Stimulated activated CD8-positive, alpha-beta memory T cell treated with anti-CD3 and anti-CD28 coated beads, Interleukin-15, amount 100 ng/mL, for 1 hour (primary cell): ENCODE data around the gene GBE1.

Experiments
- DNase-seq: peaks from one replicate; pipeline ENCODE4 v3.0.0-alpha.2; 2020; ENCODE audit warnings: low read depth

The GBE1 gene

DNA sequence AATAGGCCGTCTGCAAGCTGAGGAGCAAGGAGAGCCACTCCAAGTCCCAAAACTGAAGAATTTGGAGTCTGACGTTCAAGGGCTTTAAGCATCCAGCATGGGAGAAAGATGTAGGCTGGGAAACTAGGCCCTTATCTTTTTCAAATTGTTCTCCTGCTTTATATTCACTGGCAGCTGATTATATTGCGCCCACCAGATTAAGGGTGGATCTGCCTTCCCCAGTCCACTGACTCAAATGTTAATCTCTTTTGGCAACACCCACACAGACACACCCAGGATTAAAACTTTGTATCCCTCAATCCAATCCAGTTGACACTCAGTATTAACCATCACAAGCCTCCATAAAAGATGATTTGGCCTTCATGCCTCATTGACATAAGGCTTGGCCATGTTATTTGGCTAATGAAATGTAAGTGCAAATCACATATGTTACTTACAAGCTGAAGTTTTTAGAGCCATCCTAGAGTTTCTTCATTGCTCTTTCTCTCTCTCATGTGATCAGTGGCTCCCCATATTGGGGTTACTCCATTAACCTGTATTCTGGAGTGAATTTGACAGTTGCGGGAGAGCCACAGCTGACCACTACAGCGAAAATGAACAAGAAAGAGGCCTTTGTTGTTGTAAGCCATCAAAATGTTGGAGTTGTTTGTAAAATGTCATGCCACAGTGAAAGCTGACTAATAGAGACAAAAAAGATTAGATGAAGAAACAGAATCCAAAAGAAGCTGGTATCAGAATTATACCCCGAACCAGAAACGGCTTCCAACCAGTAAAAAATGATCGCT, 61.7 kb downstream of the GBE1 start:
- DNase-seq, result no peak

DNA sequence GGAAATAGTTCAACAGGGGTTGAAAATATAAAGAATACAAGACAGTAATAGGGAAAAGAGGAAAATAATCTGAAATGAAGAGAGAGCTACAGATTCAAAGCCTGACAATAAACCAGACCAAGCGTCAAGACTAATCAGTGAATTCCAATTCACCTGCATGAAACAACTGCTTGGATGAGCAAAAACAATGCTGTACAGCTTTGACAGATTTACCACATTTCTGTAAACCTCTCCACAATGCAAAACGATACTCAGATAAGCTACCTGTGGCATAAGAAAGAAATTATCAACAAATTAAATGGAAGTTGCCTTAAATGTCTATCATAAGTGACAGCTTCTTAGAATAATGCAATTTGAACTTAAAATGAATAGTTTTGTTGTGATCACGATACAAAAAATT, 65.4 kb downstream of the GBE1 start:
- DNase-seq, result no peak

DNA sequence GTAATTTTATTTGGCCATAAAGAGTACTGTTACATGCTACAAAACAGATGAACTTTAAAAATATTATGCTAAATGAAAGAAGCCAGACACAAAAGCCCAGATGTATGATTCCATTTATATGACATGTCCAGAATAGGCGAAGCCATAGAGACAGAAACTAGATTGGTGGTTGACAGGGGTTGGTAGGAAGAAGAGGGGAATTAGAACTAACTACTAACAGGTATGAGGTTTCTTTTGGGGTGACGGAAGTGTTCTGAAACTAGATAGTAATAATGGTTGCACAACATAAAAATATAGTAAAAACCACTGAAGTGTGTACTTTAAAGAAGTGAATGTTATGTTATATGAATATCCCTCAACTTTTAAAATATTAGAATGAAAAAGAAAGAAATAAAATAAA, 66.1 kb downstream of the GBE1 start:
- DNase-seq, result no peak

DNA sequence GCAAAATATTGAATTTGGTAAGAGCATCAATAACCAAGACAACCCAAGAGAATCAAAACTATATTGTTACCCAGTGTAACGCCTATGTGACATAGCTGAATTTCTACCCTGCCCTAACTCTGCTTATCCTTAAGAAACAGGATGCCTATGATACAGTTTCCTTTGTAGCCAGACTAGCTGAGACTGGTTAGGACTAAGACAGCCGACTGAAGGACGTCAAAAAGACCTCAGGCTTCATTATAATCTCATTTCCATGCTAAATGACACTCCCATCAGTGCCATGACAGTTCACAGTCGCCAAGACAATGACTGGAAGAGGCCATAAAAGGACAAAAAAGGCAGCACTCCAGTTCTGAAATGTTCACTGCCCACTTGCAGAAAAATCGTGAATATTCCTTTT, 66.8 kb downstream of the GBE1 start:
- no peak for DNase-seq

DNA sequence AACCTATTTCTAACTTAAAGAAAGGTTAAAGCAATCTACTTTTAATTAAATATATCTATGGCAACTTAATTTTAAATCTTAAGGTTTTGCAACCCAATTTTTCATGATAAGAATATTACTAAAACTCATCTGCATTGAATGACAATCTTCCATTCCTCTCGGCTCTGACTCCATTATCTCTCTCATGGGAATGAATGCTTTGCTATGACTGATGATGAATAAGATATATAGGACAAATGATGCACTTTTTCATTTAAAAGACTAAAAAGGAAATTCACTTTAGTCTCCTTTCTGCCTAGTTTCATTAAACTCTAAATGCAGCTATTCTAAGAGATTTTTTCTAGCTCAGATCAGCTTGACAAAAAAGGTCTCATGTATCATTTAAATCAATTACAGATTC, 68.7 kb downstream of the GBE1 start:
- no peak for DNase-seq

DNA sequence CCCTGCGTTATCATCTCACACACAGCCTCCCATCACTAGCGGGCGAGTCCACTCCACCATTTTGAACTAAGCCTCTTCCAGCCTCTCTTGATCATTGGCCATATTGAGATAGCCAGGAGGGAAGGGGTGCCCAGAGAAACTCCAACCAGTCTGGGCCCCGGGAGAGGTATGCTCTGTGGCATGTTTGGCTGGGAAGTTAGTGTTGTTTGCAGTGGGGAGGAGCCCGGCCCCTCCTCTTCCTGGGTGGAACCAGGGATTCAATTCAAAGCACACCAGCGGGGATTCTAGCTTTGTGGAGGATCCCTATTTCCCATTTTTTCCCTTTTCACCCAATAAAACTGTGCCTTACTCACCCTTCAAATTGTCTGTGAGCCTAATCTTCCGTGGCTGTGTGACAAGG, 71.8 kb downstream of the GBE1 start:
- no peak for DNase-seq

DNA sequence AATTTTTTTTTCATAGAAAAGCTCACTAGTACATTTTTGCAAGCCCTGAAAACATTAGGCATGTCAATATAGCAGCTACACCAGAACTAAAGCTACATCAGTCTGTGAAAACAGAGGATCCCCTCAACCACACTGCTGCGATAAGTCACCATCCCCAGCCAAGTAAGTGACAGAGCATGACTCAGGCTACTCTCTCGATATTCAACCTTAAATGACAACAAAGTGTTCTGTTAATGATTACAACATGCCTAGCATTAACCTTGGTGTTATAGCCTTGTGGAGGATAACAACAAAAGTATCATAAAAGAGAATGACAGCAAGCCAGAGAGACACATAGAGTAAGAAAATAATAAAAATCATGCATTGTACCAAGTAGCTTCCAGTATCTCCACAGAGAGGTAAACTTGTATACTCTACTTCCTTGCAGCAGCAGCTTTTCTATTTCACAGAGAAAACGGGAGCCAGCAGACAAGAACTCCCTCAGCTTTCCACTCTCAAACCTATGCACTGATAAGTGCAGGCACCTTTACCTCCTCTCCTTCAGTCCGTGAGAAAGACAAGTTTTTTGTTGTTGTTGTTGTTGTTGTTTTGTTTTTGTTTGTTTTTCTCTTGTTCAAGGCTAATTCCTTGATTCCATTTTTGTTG, 76.6 kb downstream of the GBE1 start:
- DNase-seq, result no peak

DNA sequence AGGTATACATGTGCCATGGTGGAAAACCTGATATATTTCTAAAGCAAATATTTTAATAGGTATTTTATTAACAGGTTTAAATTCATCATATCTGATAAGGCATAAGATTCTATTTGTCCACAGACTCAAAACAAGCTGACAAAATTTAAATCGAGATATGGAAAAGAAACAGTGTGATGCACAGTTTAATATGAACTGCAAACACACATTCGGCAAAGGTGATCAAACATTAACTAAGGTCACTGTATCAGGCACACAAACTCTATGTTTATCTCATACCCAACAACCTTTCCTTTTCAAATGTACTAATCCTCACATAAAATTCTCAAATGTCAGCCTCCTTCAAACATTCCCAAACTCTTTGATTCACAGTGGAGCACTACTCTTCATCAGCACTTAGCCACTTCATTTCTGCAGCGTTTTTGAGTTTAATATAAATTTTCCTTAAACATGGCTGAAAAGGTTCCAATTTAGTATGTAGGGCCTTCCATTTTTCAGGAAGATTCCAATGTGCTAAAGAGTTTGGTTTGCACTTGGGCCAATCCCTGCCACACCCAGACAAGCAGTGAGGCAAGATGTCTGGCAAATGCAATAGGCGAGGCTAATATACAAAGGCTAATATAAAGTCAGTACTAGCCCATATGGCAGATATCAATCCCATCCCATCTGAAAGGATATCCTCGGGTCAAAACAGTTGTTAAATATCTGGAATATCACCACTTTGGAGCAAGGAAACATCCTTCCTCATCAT, 84.6 kb downstream of the GBE1 start:
- no peak for DNase-seq

DNA sequence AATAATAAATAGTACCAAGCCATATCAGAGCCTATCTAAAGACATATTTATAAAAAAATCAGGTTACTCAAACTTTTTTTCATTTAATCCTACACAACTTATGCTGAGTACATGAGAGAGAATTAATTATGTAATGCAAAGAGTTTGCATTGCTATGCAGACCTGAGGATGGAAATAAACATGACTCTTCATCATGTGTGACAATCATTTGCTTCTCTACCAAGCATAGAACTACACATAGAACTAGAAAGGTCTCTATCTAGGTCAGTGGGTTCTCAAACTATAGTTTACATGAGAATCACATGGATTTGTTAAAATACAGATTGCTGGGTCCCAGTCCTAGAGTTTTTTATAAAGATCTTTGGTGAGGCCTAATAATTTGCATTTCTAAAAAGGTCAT, 86.8 kb downstream of the GBE1 start:
- DNase-seq, result no peak

DNA sequence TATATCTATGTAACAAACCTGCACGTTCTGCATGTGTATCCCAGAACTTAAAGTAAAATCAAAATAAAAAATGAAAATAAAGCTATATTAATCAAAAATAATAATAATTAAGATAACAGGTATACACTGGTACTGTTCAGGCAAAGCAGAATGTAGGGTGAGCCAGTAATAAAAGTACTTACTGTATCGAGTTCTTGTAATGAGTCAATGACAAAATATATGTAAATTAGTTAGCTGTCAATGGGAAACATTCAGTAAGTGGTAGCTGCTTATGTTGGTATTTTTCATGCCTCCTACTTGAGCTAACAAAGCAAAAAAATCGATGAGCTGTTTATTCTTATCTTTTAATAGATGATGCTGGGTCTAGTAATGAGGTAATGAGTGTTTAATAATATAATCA, 93.2 kb downstream of the GBE1 start:
- DNase-seq, result no peak

DNA sequence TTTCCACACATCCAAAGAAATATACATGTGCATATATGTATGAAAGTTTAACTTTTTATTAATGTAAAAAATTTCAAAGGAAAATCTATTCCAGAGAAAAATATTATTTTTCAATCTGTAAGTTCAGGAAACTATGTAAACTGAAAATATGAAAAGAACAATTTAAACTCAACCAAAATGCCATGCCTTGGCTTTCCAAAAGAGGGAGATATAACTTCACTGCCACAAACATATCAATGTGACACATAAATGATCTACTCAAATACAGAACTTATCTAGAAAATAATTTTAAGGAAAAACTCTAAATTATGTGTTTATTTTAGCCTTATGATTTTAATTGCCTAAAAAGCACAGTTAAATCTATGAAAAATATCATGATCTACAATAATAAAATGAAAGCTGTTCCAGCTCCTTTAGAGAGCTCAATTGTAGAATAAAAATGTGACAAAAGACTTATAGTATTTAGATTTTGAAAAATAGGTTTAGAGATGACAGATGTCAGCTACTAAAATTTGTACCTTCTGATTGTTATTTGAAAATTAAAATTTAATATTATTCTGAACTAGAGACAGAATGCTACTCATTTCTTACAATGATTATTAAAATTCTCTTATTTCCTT, 94.8 kb downstream of the GBE1 start:
- no peak for DNase-seq

DNA sequence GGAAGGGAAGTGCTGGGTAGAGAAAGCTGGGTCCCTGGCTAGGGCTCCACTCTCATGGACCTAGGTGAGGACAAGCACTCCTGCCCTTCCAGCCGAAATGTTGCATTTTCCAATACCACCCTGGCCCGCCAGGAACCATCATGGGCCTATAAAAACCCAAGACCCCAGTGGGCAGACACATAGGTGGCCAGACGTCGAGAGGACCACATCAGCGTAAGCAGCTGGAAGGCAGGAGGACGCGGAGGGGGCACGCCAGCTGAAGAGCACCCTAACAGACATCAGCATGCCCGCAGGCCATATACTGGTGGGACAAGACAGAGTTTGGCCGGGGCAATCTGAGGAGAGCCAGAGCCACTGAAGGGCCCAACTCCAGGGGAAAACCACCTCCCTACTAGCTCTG, 98.3 kb downstream of the GBE1 start:
- DNase-seq, result no peak

DNA sequence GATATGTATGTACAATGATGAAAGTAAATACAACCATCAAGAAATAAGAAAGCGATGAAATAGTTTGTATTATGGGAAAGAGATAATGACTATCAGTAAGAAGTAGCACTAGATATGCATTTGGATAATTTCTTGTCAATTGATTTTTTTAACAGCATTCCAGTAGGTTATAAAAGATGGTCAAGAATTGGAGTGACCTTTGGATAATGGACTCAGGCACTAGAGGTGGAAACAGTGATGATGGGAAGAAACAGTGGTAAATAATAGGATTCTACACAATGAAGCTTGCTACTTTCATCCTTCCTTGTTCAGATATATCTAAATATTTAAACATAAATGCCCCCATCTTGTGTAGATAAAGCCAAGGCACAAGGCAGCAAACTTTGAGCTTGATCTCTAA, 101.4 kb downstream of the GBE1 start:
- no peak for DNase-seq

DNA sequence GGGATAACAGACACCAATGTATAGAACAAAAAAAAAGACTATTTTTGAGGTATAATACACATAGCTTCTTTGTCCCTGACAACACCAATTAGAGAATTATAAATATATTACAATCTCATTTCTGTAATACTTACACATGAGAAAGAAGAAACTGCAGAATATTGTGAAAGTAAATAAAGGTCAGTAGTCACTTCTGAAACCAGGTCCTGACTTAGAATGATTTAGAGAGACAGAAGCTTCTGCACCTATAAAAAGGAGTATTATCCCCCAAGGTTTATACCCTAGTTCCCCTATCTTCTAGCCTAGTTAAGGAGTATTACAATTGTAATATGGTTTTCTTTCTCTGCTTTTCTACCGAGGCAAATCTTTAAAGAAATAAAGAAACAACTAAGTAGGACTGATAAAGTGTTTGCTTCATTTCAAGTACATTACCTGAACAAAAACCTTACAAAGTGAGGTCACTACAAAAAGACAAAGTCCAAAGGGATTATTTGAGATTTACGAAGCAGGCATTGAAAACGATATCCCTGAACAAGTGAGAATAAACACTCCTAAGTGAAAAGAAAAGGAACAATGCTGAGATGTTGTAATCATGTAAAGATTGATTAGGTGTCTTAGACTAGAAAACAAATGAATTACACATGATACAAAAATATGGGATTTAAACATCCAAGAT, 103.0 kb downstream of the GBE1 start:
- DNase-seq, result no peak

DNA sequence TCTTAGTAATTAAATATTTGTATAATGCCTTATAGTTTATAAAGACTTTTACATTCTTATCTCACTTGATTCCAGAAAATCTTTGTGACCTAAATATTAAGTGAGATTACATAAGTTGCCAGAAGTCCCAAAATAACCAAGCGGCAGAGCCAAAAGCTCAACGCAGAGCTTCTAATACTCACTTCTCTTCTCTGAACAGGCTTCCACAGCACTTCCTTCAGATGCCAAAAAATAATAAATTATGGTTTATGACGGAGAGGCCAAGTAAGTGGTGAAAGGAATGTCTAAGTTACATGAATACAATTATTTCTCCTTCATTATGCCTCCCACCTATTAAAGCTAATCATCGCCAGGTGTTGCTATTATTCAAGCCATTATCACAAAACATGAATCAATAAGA, 110.3 kb downstream of the GBE1 start:
- no peak for DNase-seq

DNA sequence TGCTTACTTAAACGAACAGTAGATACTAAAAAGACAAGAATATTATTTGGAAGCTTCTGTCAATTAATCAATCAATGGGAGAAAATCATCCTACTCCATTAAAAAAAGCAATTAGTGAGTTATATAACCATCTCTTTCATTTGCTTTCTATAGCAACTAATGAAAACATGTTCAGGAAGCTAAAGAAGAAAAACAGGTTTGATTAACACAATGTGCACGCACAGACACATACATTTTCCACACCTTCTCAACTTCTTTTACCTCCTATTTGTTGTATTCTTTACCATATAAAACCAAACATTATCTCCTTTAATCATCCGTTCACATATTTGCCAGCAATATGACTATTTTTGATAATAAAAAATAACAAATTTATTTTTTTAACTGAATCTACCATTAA, 111.3 kb downstream of the GBE1 start:
- no peak for DNase-seq

DNA sequence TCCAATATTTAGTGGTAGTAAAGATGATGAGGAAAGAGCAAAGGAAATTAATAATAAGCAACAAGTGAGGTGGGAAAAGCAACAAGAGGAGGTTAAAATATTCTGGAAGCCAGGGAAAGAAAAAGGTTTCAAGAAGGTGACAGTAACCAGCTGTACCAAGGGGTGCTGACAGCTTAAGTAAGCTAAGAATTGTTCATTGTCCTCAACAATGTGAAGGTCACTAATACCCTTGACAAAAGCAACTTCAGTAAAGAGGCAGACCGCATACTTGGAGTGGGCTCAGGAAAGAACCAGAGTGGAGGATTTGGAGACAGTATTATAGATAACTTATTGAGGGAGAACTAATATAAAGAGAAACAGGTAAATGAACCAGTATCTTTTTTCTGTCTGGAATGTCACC, 116.2 kb downstream of the GBE1 start:
- no peak for DNase-seq

DNA sequence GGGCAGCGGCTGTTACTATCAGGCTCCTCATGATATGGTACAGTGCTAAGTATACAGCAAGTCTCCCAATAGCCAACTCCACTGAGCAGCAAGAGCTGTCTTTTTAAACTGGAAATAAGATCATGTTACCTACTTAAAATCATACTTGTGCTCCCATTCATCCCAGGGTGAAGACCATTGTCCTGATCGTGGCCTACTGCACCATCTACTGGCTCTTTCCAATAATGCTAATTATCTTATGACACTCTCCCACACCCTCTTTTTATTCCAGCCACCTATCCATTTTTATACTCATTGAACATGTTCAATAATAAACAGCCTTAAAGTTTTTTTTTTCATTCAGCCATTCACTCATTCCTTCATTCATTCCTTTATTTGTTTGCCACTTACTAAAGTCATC, 117.7 kb downstream of the GBE1 start:
- DNase-seq, result no peak

DNA sequence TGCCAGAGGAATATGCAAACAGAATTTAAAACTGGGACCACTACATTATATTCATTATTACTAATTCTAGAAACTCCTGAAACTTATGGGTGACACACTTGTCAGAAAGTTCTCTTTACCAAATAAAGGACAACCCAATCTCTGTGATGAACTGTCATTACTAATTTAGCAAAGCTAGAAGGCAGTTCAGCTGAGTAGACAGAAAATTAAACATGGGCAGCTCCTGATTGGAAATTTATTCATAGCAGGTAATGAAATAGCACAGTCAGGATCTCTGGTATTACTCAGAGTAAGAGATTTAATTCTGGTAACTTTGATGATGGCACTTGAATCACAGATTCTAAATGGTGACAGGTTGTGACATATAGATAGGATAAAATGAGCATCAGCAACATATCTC, 123.0 kb downstream of the GBE1 start:
- DNase-seq, result no peak

DNA sequence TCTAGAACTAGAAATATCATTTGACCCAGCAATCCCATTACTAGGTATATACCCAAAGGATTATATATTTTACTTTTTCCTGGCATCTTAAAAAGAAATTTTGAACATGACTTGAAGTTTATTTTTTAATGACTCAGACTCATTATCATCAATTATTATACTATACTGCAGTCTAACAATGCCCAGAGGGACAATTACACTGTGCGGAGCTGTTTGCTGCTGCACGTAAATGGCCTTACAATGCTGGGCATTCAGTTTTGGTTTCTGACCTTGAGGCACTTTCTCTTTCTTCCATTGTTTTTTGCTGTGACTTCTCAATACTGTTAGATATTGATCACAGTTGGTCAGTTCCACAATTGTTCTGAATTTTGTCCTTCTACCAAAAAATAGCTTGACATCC, 128.8 kb downstream of the GBE1 start:
- no peak for DNase-seq

DNA sequence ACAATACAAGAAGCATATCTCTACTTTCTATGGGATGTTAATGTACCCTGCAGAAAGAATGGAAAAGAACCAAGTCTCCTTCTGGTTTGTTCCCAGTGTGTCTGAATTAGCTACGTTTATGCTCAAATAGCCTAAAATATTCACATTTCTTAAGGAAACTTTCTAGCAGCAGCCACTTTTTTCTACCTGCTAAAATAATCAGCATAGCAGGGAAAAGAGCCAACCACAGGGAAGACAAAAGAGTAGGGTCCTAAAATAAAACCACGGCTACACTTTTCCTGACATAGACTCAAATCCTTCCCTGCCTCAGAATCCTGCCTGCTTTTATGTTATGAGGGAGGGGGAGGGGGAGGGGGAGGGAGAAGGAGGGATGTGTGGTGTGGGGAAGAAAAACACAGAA, 136.7 kb downstream of the GBE1 start:
- no peak for DNase-seq

DNA sequence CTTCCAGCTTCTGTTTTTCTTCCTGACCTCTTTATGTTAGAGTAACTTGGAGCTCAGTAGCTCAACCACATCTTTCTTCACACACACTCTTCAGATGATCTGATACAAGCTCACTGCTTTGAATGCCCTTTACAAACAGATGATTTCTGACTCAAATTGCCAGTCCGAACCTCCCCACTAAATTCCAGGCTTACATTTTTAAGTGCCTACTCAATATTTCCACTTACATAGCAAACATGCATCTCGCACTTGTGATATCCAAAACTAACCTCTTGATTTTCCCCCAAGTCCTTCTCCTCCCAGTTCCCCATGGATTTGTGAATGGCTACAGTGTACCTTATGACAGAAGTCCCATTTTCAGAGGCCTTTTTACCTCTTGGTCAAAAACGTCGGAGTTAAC, 139.1 kb downstream of the GBE1 start:
- no peak for DNase-seq
